Activated gamma-delta T cell treated with Interleukin-2 at 50 U/mL for 16 hours (primary cell): ENCODE data around the gene ZBTB45.
"Not testable (repeated sequence)": the region's sequence is repeated elsewhere in the genome, so short reads cannot be mapped to it uniquely, and the experiment has no call there.

Experiments used
- DNase-seq: peaks from one replicate; pipeline ENCODE4 v3.0.0-alpha.2; 2020

The ZBTB45 gene

DNA sequence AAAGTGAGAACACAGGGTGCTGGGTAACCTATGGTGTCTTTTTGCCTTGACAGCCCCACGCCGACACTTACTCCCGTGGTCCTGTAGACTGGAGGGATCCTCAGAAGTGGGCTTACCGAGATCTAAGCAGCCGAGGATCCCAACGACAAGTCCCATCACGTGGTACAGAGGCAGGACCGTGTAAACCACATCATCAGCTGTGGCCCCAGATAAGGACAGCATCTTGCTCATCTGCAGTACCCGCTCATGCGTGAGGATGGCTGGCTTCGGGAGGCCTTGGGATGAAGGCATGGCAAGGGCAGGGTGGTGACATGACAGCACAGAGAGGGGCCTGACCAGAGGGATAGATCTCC, 9.9 kb downstream of the ZBTB45 start:
- DNase-seq: no peak

DNA sequence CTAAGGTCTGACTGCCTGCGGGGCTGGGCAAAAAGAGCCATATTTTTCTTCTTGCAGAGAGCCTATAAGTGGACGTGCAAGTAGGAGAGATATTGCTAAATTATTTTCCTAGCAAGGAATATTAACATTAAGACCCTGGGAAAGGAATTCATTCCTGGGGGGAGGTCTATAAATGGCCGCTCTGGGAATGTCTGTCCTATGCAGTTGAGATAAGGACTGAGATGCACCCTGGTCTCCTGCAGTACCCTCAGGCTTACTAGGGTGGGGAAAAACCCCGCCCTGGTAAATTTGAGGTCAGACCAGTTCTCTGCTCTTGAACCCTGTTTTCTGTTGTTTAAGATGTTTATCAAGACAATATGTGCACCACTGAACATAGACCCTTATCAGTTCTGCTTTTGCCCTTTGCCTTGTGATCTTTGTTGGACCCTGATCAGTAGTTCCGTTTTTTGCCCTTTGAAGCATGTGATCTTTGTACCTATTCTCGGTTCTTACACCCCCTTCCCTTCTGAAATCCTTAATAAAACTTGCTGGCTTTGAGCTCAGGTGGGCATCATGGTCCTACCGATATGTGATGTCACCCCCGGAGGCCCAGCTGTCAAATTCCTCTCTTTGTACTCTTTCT, 11.9 kb downstream of the ZBTB45 start:
- not testable (repeated sequence) for DNase-seq

DNA sequence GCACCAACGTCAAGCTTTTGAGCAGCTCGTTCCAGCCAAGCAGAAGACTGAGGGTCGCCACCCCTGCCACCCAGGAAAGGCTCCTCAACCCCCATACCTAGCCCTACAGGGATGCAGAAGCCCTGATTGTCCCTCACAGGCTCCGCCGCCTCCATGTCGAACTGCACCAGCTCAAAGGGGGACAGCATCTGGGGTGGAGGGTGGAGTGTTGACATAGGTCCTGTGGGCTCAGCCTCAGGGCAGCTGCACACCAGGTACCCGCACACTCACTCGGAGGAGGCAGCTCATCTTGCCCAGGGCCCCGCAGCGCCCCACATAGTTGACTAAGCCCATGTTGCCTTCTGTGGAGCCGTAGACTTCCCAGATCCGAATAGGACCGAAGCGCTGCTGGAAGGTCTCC, 19.4 kb downstream of the ZBTB45 start:
- DNase-seq: no peak

DNA sequence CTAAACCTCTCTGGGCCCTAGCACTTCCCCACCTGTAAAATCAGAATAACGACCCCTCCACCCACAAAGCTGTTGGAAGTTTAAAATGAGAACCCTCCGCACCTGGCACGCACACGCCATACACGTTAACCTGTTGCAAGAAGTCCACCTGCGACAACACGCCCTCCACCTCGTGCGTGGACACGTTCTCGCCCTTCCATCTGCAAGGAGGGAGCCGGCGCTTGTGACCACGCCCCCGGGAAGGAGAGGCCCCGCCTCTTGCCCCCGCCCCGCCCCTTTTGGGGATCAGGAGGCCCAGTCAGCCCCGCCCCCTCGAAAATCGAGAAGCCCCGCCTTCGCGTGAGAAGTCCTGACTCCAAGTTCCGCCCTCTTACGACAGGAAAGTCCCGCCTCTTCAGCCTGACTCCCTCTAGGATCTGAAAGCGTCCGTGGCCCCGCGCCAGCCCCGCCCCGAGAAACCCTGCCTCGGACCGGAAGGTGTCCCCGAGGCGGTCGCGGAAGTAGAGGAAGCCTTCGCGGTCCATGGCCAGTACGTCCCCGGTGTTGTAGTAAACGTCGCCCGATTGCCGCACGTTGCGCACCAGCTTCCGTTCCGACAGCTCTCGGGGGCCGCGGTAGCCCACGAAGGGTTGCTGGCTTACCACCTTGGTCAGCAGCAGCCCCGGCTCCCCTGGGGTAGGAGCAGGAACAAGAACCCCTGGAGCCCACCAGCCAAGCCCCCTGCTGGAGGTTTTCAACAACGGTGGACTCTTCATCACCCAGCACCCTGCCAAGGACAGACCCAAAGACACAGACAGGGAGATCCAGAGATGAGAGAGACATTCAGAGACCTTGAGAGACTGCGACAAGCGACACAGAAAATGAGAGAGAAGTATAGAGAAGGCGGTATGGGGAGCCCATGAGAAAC, 20.3 kb downstream of the ZBTB45 start:
- DNase-seq: peak; percentile 93

DNA sequence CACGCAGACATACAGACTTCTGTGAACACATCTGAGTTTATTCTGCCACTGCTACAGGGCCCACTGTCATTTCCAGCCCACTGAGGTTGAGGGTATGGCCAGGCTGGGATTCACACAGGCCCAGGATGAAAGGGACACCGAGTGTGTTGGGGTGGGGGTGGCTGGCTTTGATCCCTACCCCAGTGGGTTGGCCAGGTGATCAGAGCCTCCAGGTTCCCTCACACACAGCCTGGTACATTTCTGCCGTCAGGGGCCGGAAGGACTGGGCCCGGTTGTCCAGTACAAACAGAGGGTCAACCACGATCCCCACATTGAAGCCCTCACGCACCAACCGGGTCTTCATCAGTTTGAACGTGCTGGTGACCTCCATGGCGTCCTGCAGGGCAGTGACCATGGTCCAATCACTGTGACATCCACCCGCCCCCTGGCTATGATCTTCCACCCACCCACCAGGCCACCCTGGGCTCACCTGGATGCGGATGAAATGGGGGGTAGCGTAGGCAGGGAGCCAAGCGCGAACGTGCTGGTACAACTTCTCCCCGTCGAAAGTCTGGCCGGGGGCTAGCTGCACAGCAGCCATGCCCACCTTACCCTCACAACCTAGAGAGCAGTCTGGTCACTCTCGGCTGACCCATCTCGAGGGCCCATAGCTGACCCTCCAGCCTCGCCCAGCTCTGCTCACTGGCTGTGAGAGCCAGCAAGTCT, 21.1 kb downstream of the ZBTB45 start:
- DNase-seq: no peak

DNA sequence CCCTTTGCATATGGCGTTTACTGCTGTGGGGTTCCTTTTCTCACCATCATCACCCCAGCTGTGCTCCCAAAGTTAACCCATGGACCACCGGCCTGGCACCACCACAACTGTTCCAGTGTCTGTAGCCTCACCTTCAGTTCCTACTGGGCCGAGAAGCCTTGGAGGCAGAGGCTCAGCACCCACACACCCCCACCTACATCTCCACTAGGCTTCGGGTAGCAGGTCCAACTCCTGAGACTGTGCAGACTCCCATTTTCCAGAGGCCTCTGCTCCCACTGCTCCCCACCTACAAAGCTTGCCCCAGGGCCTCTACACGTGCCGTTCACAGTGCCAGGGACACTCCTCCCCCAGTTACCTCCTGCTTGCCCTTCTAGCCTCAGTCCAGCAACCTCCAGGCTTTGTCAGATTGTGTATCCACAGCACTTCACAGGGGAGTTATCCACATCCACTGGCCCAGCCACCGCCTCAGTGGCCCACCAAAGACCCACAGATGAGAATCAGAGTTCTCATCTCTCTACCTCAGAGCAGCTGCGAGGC, 21.9 kb downstream of the ZBTB45 start:
- DNase-seq: no peak

DNA sequence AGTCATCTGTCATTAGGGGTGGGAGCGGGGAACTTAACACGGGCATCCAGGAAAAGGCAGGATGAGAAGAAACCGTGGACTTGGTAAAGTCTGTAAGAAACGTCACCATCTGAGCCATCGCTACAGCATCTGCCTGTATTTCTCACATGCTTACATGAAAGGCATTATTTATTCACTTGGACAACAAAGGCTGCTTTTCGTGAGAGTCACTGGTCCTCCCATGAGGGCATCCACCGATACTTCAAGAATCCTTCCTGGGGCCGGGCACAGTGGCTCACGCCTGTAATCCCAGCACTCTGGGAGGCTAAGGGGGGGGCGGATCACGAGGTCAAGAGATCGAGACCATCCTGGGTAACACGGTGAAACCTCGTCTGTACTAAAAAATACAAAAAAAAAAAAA, 27.3 kb downstream of the ZBTB45 start:
- DNase-seq: no peak

DNA sequence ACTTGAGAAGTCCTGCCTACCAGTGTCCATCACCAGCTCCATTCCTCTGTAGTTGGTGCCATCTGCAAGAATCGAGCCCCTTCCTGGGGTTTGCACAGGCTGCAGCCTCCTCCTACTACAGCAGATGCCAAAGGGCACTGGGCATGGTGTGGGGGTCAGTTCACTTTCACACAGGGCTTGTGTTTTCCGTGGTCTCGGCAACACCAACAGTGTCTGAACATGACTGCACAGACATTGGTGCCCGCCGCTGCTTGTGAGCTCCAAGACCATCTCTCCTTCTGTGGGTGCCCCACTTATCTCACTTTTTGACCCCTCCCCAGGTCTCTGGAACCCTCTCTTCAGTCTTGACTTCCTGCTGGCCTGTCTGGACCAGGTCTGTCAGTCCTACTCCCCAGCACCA, 28.2 kb downstream of the ZBTB45 start:
- no peak for DNase-seq

DNA sequence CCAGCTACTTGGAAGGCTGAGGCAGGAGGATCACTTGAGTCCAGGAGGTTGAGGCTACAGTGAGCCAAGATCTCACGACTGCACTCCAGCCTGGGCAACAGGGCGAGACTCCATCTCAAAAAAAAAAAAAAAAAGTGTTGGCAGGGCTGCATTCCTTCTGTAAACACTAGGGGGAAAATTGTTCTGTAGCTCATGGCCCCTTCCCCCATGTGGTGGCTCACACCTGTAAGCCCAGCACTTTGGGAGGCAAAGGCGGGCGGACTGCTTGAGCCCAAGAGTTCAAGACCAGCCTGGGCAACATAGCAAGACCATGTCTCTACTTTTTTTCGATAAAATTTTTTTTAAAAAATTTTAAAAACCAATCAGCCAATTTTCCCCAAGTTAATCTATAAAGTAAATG, 35.3 kb downstream of the ZBTB45 start:
- not testable (repeated sequence) for DNase-seq

DNA sequence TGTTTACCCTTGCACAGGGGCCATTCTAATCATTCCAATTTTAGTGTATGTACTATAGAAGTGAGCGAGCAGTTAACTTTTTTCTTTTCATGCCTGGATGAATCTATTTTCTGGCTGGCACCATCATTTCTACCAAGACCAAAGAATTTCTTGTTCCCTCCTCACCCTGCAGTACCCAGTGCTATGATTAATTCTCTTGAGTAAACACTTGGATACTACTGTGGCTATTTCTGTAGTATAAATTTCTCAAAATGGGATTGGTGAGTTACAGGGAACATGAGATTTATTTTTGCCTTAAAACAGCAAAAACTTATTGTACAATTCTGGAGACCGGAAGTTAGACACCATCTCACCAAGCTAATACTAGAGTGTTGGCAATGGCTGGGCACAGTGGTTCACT, 35.8 kb downstream of the ZBTB45 start:
- DNase-seq: no peak

DNA sequence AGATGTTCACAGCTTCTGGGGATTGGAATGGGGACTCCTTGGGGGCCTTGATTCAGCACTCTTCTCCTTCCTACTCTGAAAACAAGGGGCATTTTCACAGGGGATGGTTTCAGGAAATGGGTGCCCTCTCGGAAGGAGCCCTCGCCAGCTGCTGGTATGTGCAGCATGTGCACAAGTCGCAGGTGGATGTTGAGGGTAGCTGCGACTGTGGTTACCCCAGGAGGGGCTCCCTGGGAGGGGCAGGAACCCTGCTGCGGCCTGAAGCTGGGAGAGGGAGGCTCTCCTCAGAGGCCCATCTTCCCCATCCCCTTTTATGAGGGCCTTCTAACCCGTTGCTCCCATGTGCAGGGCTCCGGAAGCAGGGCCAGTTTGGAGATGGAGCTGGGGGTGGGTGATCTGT, 37.2 kb downstream of the ZBTB45 start:
- DNase-seq: no peak

DNA sequence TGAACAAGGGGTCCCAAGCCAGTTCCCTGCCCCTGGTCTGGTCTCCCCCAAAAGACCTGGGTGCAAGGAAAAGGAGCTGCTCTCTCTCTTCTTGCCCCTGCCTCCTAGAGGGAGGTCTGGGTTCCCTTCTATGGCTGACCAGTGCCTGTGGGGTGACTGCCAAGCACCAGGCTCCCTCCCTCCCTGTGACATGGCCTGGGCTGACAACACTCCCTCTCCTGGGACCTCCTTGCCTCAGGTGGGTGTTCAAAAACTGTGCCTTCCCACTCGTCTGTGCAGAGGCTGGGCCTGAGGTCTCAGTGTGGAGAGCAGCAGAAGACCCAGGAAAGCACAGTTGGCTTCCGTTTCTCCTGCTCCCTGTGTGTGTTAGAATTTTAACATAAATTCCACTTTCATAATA, 38.8 kb downstream of the ZBTB45 start:
- DNase-seq: no peak

DNA sequence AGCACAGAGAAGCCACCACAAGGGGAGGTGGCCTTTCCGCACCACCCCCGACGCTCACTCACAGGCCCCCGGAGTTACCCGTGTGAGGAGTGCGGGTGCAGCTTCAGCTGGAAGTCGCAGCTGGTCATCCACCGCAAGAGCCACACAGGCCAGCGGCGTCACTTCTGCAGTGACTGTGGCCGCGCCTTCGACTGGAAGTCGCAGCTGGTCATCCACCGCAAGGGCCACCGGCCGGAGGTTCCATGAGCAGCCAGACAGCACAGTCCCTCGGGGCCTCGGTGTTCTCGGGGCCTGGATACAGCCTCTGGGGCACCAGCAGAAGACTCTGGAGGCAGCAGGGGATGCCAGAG, 39.2 kb downstream of the ZBTB45 start:
- no peak for DNase-seq

DNA sequence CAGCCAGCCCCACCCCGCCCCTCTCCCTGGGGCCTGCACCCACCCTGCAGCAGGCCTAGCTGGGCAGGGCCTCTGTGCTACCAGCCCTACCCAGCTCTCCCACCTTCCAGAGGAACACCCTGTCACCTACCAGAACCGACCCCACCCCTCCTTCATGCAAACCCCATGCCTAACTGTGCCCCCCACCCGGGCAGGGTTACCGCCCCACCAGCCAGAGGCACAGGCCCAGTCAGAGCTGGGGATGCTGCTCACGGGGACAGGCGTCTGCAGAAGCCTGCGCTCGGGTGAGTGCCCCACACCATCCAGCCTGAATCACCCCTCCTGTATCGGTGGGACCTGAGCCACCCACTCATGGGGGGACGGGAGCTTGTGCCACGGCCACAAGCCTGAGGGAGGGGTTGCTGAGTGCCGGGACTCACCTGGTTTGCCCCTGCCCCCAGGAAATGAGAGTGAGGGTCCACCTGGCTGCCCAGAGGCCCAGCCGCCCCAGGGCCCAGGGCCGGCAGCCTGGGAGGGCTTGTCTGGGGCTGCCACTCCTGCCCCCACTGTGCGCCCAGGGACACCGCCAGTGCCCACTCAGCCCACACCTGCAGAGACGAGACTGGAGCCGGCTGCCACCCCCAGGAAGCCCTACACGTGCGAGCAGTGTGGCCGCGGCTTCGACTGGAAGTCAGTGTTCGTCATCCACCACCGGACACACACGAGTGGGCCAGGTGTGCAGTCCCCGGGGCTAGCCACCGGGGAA, 39.7 kb downstream of the ZBTB45 start:
- DNase-seq: no peak

DNA sequence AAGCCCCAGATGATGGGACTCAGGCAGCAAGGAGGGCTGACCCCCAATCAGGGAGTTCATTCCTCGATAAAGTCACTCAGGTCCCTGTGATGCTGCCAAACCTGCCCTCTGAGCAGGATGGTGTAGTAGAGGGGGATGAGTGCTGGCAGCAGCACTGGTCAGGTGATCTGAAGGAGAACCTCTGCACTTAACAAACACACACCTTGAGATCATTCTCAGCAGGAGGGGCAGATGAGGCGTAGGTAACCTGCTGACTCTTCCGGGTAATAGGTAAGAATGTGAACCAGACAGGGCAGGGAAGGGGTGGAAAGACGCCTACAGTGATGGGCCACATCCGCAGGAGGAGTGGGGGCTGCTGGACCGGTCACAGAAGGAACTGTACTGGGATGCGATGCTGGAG, 40.3 kb downstream of the ZBTB45 start:
- DNase-seq: no peak

DNA sequence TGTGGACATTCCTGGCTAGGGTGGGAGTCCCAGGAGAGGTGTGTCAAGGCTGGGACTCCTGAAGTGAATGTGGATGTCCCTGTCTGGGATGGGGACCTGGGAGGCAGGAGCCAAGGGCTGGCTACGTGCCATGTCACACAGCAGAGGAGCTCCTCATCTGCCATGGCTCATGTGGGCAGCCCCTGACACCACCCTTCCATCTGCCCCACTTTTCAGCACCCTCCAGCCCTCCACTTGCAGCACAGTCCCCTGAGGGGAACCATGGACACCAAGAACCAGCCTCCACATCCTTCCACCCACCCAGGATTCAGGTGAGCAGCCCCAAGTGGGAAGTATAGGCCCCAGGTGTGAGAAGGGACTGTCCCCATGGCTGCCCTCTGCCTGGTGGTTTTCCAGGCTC, 41.7 kb downstream of the ZBTB45 start:
- DNase-seq: no peak

DNA sequence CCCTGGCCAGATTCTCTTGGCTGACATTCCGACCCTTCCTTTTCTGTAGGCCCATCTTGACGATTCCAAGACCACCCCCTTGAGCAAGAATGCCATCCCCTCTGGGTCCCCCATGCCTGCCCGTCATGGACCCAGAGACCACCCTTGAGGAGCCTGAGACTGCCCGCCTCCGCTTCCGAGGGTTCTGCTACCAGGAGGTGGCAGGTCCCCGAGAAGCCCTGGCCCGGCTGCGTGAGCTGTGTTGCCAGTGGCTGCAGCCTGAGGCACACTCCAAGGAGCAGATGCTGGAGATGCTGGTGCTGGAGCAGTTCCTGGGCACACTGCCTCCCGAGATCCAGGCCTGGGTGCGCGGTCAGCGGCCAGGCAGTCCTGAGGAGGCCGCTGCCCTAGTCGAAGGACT, 42.5 kb downstream of the ZBTB45 start:
- DNase-seq: no peak

DNA sequence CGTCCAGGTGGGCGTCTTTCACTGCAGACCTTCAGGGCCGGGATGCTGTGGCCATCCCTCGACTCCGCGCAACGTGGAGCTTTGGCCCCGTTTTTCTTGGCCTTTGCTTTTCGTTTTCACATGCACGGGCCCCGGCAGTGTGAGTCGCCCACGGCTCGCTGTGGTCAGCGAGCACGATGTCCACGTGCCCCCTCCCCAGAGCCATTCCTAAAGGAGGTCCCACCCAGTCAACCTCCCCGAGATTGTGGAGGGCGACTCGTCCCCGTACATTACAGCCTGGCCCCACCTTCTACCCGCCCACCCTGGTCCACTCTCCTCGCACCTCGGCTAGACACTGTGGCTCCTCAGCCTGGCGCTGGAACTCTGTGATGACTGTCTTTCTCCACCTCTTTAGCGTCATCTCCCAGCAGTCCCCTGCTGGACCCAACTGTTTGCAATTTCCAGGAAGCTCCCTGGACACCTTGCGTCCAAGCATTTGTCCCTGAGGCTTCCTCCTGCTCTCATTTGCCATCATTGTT, 43.1 kb downstream of the ZBTB45 start:
- DNase-seq: no peak

DNA sequence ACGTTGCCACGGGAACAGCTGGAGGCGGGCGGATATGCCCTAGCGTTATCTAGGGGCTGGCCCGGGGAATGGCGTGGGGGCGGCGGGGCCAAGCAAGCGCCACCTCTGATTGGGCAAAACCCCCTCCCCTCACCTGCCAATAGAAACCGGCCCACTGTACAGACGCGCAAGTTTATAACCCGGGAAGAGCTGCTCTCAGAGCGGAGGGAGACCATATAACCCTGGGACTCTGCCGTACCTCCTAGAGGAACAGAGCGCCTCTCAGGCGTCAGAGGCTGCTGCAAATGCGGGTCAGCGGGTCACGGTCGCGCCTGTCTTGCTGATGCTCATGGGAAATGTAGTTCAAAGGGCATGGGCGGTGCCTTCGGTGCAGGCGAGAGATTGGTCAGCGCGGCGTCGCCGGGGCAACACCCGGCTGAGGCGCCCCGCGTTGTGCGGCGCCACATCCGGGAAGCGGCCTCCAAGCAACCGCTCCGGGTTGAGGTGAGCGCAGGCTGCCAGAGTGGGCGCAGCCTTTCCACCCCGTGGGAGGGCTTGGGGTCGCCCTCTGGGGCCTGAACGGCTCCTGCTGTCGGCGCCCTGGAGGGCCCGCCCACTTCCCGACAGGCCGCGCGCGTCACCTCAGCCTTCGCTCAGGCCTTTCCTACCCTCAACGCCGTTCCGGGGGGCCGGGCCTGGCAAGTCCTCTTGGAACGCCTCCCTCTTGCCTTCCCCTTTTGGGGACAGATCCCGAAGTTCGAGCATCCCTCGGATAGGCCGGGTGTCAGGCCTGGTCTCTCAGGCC, 43.7 kb downstream of the ZBTB45 start, which contains the start of gene ZNF446:
Gene ZNF446 (plus strand): TSS at position 639 of the 784 bp plus-strand sequence. CDS start 867 bp downstream, outside the sequence.
- DNase-seq: peak; percentile 95

DNA sequence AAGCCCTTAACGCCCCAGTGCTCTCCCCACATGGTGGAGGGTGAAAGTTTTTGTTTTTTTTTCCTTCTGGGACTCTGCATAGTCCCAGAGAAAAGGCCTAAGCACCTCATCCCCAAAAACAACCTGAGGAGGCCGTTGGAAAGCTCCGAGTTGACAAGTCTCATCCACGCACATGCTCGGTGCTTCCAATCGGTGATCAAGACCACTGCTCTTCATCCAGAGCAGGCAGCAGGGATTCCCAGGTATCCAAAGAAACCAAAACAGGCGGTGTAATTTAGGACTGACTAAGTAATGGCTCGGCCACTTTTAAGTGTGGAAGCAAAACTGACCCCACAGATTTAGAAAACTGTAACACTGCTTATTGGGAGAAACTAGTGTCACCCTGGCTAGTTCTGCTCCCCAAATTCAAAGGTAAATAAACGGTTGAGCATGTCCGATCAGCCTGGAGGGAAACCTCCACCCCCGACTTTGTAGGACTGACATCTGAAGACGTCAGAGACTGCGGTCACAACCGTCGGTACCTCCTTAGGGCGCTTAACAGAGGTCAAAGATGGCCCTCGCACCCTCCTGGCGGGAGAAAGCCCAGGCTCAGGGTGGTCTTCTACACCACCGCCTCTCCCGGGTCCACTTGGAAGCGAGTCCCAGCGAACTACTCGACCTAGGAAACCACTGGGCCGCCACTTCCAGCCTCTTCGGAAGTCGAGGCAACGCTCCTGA, 44.5 kb downstream of the ZBTB45 start:
- DNase-seq: no peak
